Gastroesophageal sphincter (tissue), 2 donors: ENCODE results near the gene AGPAT4.

Source experiments
- EP300 ChIP-seq: sonication (generic); formaldehyde crosslinking; IDR thresholded peaks from one replicate; pipeline ENCODE4 v1.6.1; 2017; ENCODE audit warnings: antibody characterized with exemption, mild to moderate bottlenecking
- POLR2A ChIP-seq, 2 donors: fragments of 450-650 bp; IDR thresholded peaks; one replicate each; pipeline ENCODE4 v1.6.1; 2017; ENCODE audit warnings: antibody characterized with exemption in 2 of 2, mild to moderate bottlenecking in 2 of 2, moderate library complexity in 1 of 2

DNA sequence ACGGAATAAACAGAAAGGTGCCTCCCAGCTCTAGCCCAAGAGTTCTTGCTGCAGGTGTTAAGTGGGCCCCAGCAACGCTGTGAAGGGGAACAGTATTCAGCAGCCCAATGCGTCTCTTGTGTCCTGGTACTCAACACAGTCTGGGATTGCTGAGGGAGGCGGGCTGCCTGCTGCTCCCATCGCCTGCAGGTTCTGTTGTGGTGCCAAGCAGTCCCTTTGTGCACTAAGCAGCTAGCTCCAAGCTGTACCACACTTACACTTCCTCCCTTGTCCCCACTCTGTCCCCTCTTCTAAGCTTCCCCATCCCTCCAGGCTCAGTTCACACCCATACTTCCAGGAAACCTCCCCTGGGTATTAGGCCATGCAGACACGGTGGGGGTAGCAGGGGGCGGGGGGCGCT is 92.7 kb downstream of the AGPAT4 start:
- TF ChIP-seq EP300 (no peak), POLR2A (IDR thresholded peaks at IDR 0.05) (no peak)
